H1 (cell line): ENCODE results near the gene STX7. TPM values are rescaled to one million over a fixed set of nuclear protein-coding genes. Genes with fewer than 3 reads are reported as not detected.

Source experiments
- CTCF ChIA-PET: fragments of 300-600 bp; sonication (Branson Sonifier 250); formaldehyde crosslinking; loops from one replicate; lab custom pipeline; 2021; ENCODE audit not compliant: partially characterized antibody; lab: Charles Lee
- POLR2A ChIA-PET: fragments of 300-600 bp; sonication (Branson Sonifier 250); formaldehyde crosslinking; loops from one replicate; lab custom pipeline; 2021; ENCODE audit warnings: inconsistent platforms; ENCODE audit not compliant: partially characterized antibody; lab: Charles Lee
- DNase-seq, 2 experiments: peaks; one replicate each; pipeline versions ENCODE4 v3.0.0 to v3.0.0-alpha.2; 2010 to 2022; ENCODE audit warnings: low spot score in 2 of 2, low read depth in 1 of 2, mixed read lengths in 1 of 2
- FAIRE-seq: peaks from 2 replicates; lab custom pipeline; 2011; peaks lifted over from hg19 to GRCh38; lab: Jason Lieb, UNC
- H2AFZ ChIP-seq: 2 replicates; pipeline ENCODE4 v1.8.1; 2012; ENCODE audit warnings: low read length, inconsistent platforms
- H2AK5ac ChIP-seq: 2 replicates; pipeline ENCODE4 v1.6.1; 2013; ENCODE audit warnings: low read depth, low read length
- H2BK120ac ChIP-seq: replicated peaks from 2 replicates; pipeline ENCODE3; 2013; ENCODE audit warnings: low read depth, low read length, inconsistent platforms
- H2BK12ac ChIP-seq: 2 replicates; pipeline ENCODE4 v1.6.1; 2013; ENCODE audit warnings: low read depth, low read length
- H2BK15ac ChIP-seq: 2 replicates; pipeline ENCODE4 v1.6.1; 2013; ENCODE audit warnings: low read length
- H2BK20ac ChIP-seq: 2 replicates; pipeline ENCODE4 v1.6.1; 2013; ENCODE audit warnings: low read length
- H2BK5ac ChIP-seq: 2 replicates; pipeline ENCODE4 v1.6.1; 2013; ENCODE audit warnings: low read depth, low read length
- H3K14ac ChIP-seq: 2 replicates; pipeline ENCODE4 v1.6.1; 2013; ENCODE audit warnings: inconsistent platforms; ENCODE audit not compliant: insufficient read length
- H3K18ac ChIP-seq: 2 replicates; pipeline ENCODE4 v1.6.1; 2013; ENCODE audit warnings: low read length; ENCODE audit errors: extremely low read depth
- H3K23ac ChIP-seq: 2 replicates; pipeline ENCODE4 v1.6.1; 2013; ENCODE audit warnings: inconsistent platforms; ENCODE audit not compliant: insufficient read length
- H3K23me2 ChIP-seq: 2 replicates; pipeline ENCODE4 v1.6.1; 2013; ENCODE audit warnings: low read depth, low read length
- H3K27ac ChIP-seq: 2 replicates; pipeline ENCODE4 v1.6.1; 2011; ENCODE audit warnings: low read depth, low read length, inconsistent platforms
- H3K27me3 ChIP-seq, 4 experiments: replicated peaks in 1 of 4; 1 replicate in 1 of 4; 2 replicates in 3 of 4; pipeline versions ENCODE4 v1.6.1 to v1.8.1; 2011 to 2013; ENCODE audit warnings: low read length in 3 of 4, mild to moderate bottlenecking in 3 of 4, inconsistent platforms in 2 of 4, mixed read lengths in 2 of 4, moderate library complexity in 1 of 4; ENCODE audit not compliant: control insufficient read depth in 3 of 4, insufficient read depth in 3 of 4; ENCODE audit errors: extremely low read depth in 1 of 4
- H3K36me3 ChIP-seq, 4 experiments: 2 replicates each; pipeline versions ENCODE4 v1.6.1 to v1.8.1; 2011 to 2013; ENCODE audit warnings: mild to moderate bottlenecking in 4 of 4, low read length in 3 of 4, moderate library complexity in 2 of 4, control low read depth in 1 of 4, inconsistent platforms in 1 of 4; ENCODE audit not compliant: insufficient read depth in 4 of 4, control insufficient read depth in 2 of 4
- H3K4ac ChIP-seq: replicated peaks from 2 replicates; pipeline ENCODE3; 2013; ENCODE audit warnings: low read length, low read depth, mixed read lengths, inconsistent platforms; ENCODE audit not compliant: insufficient read length
- H3K4me1 ChIP-seq, 4 experiments: replicated peaks in 1 of 4; 1 replicate in 1 of 4; 2 replicates in 3 of 4; pipeline versions ENCODE4 v1.6.1 to v1.8.1; 2011 to 2013; ENCODE audit warnings: low read length in 3 of 4, inconsistent platforms in 2 of 4, mixed read lengths in 1 of 4; ENCODE audit not compliant: insufficient read depth in 4 of 4, control insufficient read depth in 3 of 4
- H3K4me2 ChIP-seq, 2 experiments: 2 replicates each; pipeline versions ENCODE4 v1.6.1 to v1.8.1; 2011 to 2013; ENCODE audit warnings: low read depth in 2 of 2, low read length in 2 of 2, control low read depth in 1 of 2, inconsistent platforms in 1 of 2, mild to moderate bottlenecking in 1 of 2; ENCODE audit not compliant: insufficient read depth in 1 of 2
- H3K4me3 ChIP-seq, 4 experiments: fragments of 200-600, 300-600 bp in 1 of 4; sonication (generic), shearing (Covaris generic), sonication (Bioruptor Twin) in 1 of 4; 2 replicates each; pipeline versions ENCODE4 v1.5.1 to v1.8.1; 2011 to 2016; ENCODE audit warnings: low read length in 4 of 4, low read depth in 3 of 4, control low read depth in 2 of 4, inconsistent platforms in 2 of 4, mild to moderate bottlenecking in 2 of 4, mixed read lengths in 1 of 4, moderate library complexity in 1 of 4; ENCODE audit not compliant: insufficient read depth in 2 of 4; ENCODE audit errors: extremely low read depth in 1 of 4
- H3K56ac ChIP-seq: replicated peaks from 2 replicates; pipeline ENCODE3; 2013; ENCODE audit warnings: low read depth, mild to moderate bottlenecking, mixed read lengths, low read length, inconsistent platforms; ENCODE audit not compliant: insufficient read length
- H3K79me1 ChIP-seq: 2 replicates; pipeline ENCODE4 v1.6.1; 2013; ENCODE audit warnings: low read depth, low read length, control low read depth
- H3K79me2 ChIP-seq, 2 experiments: 2 replicates each; pipeline versions ENCODE4 v1.6.1 to v1.8.1; 2012 to 2013; ENCODE audit warnings: low read length in 2 of 2, mild to moderate bottlenecking in 2 of 2, inconsistent platforms in 1 of 2; ENCODE audit not compliant: insufficient read depth in 2 of 2, control insufficient read depth in 1 of 2
- H3K9ac ChIP-seq, 4 experiments: replicated peaks in 1 of 4; 1 replicate in 1 of 4; 2 replicates in 3 of 4; pipeline versions ENCODE4 v1.6.1 to v1.8.1; 2011 to 2013; ENCODE audit warnings: low read depth in 3 of 4, low read length in 3 of 4, control low read depth in 2 of 4, mild to moderate bottlenecking in 2 of 4, moderate library complexity in 2 of 4, inconsistent platforms in 1 of 4; ENCODE audit errors: extremely low read depth in 1 of 4
- H3K9me3 ChIP-seq, 2 experiments: 2 replicates each; pipeline versions ENCODE4 v1.6.1 to v1.8.1; 2012 to 2013; ENCODE audit warnings: mild to moderate bottlenecking in 2 of 2, moderate library complexity in 2 of 2, control low read depth in 1 of 2, inconsistent platforms in 1 of 2, low read depth in 1 of 2, low read length in 1 of 2, mixed read lengths in 1 of 2; ENCODE audit not compliant: insufficient read depth in 2 of 2
- H4K20me1 ChIP-seq, 2 experiments: replicated peaks in 1 of 2; 2 replicates each; pipeline versions ENCODE3 to v1.8.1; 2011 to 2013; ENCODE audit warnings: inconsistent platforms in 2 of 2, low read length in 2 of 2, mild to moderate bottlenecking in 1 of 2; ENCODE audit not compliant: insufficient read depth in 2 of 2, control insufficient read depth in 1 of 2
- H4K5ac ChIP-seq: 2 replicates; pipeline ENCODE4 v1.6.1; 2013; ENCODE audit warnings: low read length, low read depth, mixed read lengths, inconsistent platforms; ENCODE audit not compliant: insufficient read length
- H4K8ac ChIP-seq: 2 replicates; pipeline ENCODE4 v1.8.0; 2013; ENCODE audit warnings: mild to moderate bottlenecking, moderate library complexity, low read length, inconsistent platforms; ENCODE audit not compliant: insufficient read depth; ENCODE audit errors: extremely low read depth
- H4K91ac ChIP-seq: replicated peaks from 2 replicates; pipeline ENCODE3; 2013; ENCODE audit warnings: low read length, mixed read lengths, inconsistent platforms; ENCODE audit not compliant: insufficient read length
- WGBS, 2 experiments: shearing (Covaris generic) in 1 of 2; methylation state at CpG; one replicate each; pipeline versions ENCODE4 v1.1.6 to v1.1.7; 2013 to 2015; ENCODE audit warnings: low lambda C conversion rate in 2 of 2, mixed read lengths in 2 of 2, inconsistent platforms in 1 of 2, low coverage in 1 of 2, missing lambda C conversion rate in 1 of 2; ENCODE audit not compliant: insufficient replicate concordance in 2 of 2, insufficient coverage in 1 of 2, insufficient read length in 1 of 2; ENCODE audit errors: extremely low coverage in 1 of 2, missing lambda C conversion rate in 1 of 2; 5-methylcytosine and 5-hydroxymethylcytosine counted together
- polyA plus RNA-seq, 7 experiments: library from polyadenylated mRNA; depleted of rRNA in 3 of 7; stranded (reverse) in 5 of 7; unstranded in 2 of 7; fragments of >200 nt in 5 of 7; fragments of 200-250 nt in 2 of 7; gene quantifications; 1 replicate in 5 of 7; 2 replicates in 1 of 7; 4 replicates in 1 of 7; pipeline versions ENCODE4 v1.2.1 to v1.2.3, GENCODE V29; 2011 to 2013; ENCODE audit warnings: missing spikeins in 2 of 7, mixed read lengths in 2 of 7
- total RNA-seq: library from RNA; stranded (reverse); fragmentation: NEBNext Ultra II Directional; extraction: Animal tissue kit (Norgen Biotek cat#: 25700); gene quantifications from 2 replicates; pipeline ENCODE4 v1.2.1, GENCODE V29; 2021

STX7 gene
- total and polyA plus RNA-seq, 2 of the 8 experiments (the other 6 are each of a cell fraction or from before 2014, with no cell fraction given): 5.7 to 27.9 TPM

DNA sequence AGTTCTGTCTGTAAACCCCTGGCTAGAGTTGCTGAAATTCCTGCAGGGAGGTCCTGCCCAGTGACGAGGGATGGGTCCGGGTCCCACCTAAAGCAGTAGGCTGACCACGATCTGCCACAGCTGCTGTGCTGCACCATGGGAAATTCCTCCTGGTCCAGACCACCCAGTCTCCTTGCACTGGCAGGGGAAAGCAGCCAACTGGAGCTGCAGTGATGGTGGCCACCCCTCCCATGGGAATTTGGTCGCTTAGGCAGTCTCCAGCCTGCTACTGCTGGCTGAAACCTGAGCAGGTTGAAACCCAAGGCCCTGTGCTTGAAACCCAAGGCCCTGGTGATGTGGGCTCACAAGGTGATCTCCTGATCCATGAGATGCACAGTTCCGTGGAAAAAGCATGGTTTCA lies 87.7 kb downstream of the STX7 start:
- Histone ChIP-seq H2BK15ac (no peak overlapping the region), H3K23me2 (no peaks in the 10 kb centered on the region), H4K8ac (peak overlapping the region; percentile 23; the same call in 1 of the 2 replicates), H3K79me1 (no peaks in the 10 kb centered on the region), H3K18ac (no peak overlapping the region), H4K20me1 (no peaks in the 10 kb centered on the region), H2AK5ac (no peak overlapping the region), H2BK20ac (no peak overlapping the region), H2AFZ (no peak overlapping the region), H3K9ac (no peak overlapping the region), H3K36me3 (no peaks in the 10 kb centered on the region), H3K27ac (no peak overlapping the region), H3K4ac (no peak overlapping the region), H4K91ac (no peak overlapping the region), H3K14ac (no peak overlapping the region), H3K4me1 (no peaks in the 10 kb centered on the region), H2BK5ac (no peak overlapping the region), H2BK120ac (no peak overlapping the region), H2BK12ac (no peak overlapping the region), H3K4me3 (no peak overlapping the region), H3K56ac (no peak overlapping the region), H3K27me3 (no peaks in the 10 kb centered on the region), H3K9me3 (no peaks in the 10 kb centered on the region), H3K4me2 (no peak overlapping the region), H4K5ac (no peak overlapping the region), H3K23ac (no peak overlapping the region), H3K79me2 (no peaks in the 10 kb centered on the region)
- DNase-seq: no peak
- ChIA-PET POLR2A (no interaction called here), CTCF (interaction anchor here (0.8 to 1.5 kb wide), 2 partner anchors 32 to 145 kb away, joined by 4 to 5 read pairs; no protein-coding TSS in a partner anchor)
- WGBS, 2 experiments: 87% methylated on average over 5 of the region's 5 CpGs; no CpG with 5 or more reads in 1 of the 2 experiments
- no peak for FAIRE-seq
